Small intestine (tissue), 7 donors: ENCODE measurements around the gene SLX9. TPM values are rescaled to one million over a fixed set of nuclear protein-coding genes. Genes with fewer than 3 reads are reported as not detected.

Source experiments
- DNase-seq, 2 donors: peaks; one replicate each; pipeline versions ENCODE4 v3.0.0 to v3.0.0-alpha.2; 2013
- FAIRE-seq: peaks from 2 replicates; lab custom pipeline; 2012; peaks lifted over from hg19 to GRCh38; lab: Jason Lieb, UNC
- H3K27ac ChIP-seq, 3 donors: one replicate each; pipeline ENCODE4 v1.5.1; 2013; ENCODE audit warnings: low read length in 2 of 3, mild to moderate bottlenecking in 2 of 3, control low read depth in 1 of 3, inconsistent platforms in 1 of 3, low read depth in 1 of 3, moderate library complexity in 1 of 3
- H3K27me3 ChIP-seq, 3 donors: one replicate each; pipeline ENCODE4 v1.6.1; 2013; ENCODE audit warnings: low read length in 3 of 3, inconsistent platforms in 1 of 3; ENCODE audit not compliant: control insufficient read depth in 3 of 3, insufficient read depth in 3 of 3
- H3K36me3 ChIP-seq, 3 donors: one replicate each; pipeline ENCODE4 v1.6.1; 2013; ENCODE audit warnings: low read length in 3 of 3, inconsistent platforms in 1 of 3, low read depth in 1 of 3, mild to moderate bottlenecking in 1 of 3, moderate library complexity in 1 of 3; ENCODE audit not compliant: control insufficient read depth in 3 of 3, insufficient read depth in 2 of 3
- H3K4me1 ChIP-seq, 3 donors: one replicate each; pipeline ENCODE4 v1.6.1; 2013; ENCODE audit warnings: low read length in 2 of 3, inconsistent platforms in 1 of 3, low read depth in 1 of 3, mild to moderate bottlenecking in 1 of 3, moderate library complexity in 1 of 3; ENCODE audit not compliant: control insufficient read depth in 3 of 3, insufficient read depth in 2 of 3
- H3K4me3 ChIP-seq, 3 donors: one replicate each; pipeline ENCODE4 v1.5.1; 2013; ENCODE audit warnings: low read length in 3 of 3, control low read depth in 1 of 3, inconsistent platforms in 1 of 3, low read depth in 1 of 3, mild to moderate bottlenecking in 1 of 3, moderate library complexity in 1 of 3
- H3K9me3 ChIP-seq, 2 donors: one replicate each; pipeline ENCODE4 v1.6.1; 2013; ENCODE audit warnings: low read depth in 1 of 2, low read length in 1 of 2; ENCODE audit not compliant: control insufficient read depth in 2 of 2, insufficient read depth in 1 of 2
- WGBS, 3 donors: extraction: QIAGEN DNeasy Blood & Tissue Kit; methylation state at CpG; one replicate each; pipeline ENCODE4 v1.1.7; 2013; 5-methylcytosine and 5-hydroxymethylcytosine counted together
- polyA plus RNA-seq, 4 donors: library from polyadenylated mRNA; stranded (reverse) in 3 of 4; unstranded in 1 of 4; fragments of 200-250 nt in 3 of 4; fragments of 120-200 nt in 1 of 4; gene quantifications; one replicate each; pipeline versions ENCODE4 v1.2.1 to v1.2.3, GENCODE V29; 2013
- donor health status: healthy with polysubstance abuse.
- donor health status: control.
- donor health status: control.
- donor health status: Bipolar disorder and iron deficiency.
- donor health status: healthy.

Gene SLX9
- polyA plus RNA-seq, 4 donors = 10.7 to 31.5 (median 24.7) TPM

- DNase-seq = peak in 1 of 2 donors; percentile 82
- peaks cover 0 to 9% (median 2%) of the 10 kb centered on the region in 3 donors for H3K27me3 ChIP-seq
Observed at GRCh38 chr21:45011911-45012661, 72.3 kb downstream of the SLX9 start.

GRCh38 chr21:45012662-45013259 is 72.9 kb downstream of the SLX9 start:
- FAIRE-seq = no peak
- WGBS, 3 donors = 28 to 63% (median 48%) methylated on average over 8 to 10 of the region's 10 CpGs
- Histone ChIP-seq H3K27ac (peak overlapping the region in 1 of 3 donors; percentile 67), H3K36me3 (no peaks in the 10 kb centered on the region), H3K9me3 (peaks cover 0 to 7% of the 10 kb centered on the region in 2 donors), H3K4me3 (no peak overlapping the region), H3K4me1 (peaks cover 0 to 29% (median 0%) of the 10 kb centered on the region in 3 donors), H3K27me3 (peaks cover 0 to 13% (median 2%) of the 10 kb centered on the region in 3 donors)
- DNase-seq = peak in 1 of 2 donors; percentile 65

More at GRCh38 chr21:45011911-45012661, 72.3 kb downstream of the SLX9 start:
- no peak overlapping the region for H3K4me3 ChIP-seq
- FAIRE-seq = no peak
- no peaks in the 10 kb centered on the region for H3K36me3 ChIP-seq
- 35 to 51% (median 44%) methylated on average over 30 of the region's 30 CpGs for WGBS, 3 donors
- peaks cover 0 to 29% (median 0%) of the 10 kb centered on the region in 3 donors for H3K4me1 ChIP-seq
- H3K27ac ChIP-seq = peak overlapping the region in 1 of 3 donors; percentile 67
- peaks cover 0 to 7% of the 10 kb centered on the region in 2 donors for H3K9me3 ChIP-seq

- Histone ChIP-seq H3K4me3 (no peak overlapping the region), H3K27ac (peak overlapping the region in 1 of 3 donors; percentile 67), H3K36me3 (no peaks in the 10 kb centered on the region), H3K4me1 (peaks cover 0 to 29% (median 0%) of the 10 kb centered on the region in 3 donors), H3K27me3 (peaks cover 0 to 17% (median 2%) of the 10 kb centered on the region in 3 donors), H3K9me3 (peaks cover 0 to 6% of the 10 kb centered on the region in 2 donors)
- FAIRE-seq (no peak), DNase-seq (peak in 1 of 2 donors; percentile 78)
- WGBS, 3 donors = 33 to 67% (median 53%) methylated on average over 19 of the region's 19 CpGs
Observed at GRCh38 chr21:45013260-45013841, 73.5 kb downstream of the SLX9 start.

- Histone ChIP-seq H3K4me3 (no peak overlapping the region), H3K27me3 (peaks cover 2 to 24% (median 6%) of the 10 kb centered on the region in 3 donors), H3K27ac (no peak overlapping the region), H3K9me3 (peaks cover 0 to 2% of the 10 kb centered on the region in 2 donors), H3K4me1 (peaks cover 0 to 29% (median 0%) of the 10 kb centered on the region in 3 donors), H3K36me3 (no peaks in the 10 kb centered on the region)
- FAIRE-seq (no peak), DNase-seq (no peak)
- WGBS, 3 donors = 37 to 73% (median 53%) methylated on average over 14 of the region's 14 CpGs
Observed at GRCh38 chr21:45014747-45015468, 75.1 kb downstream of the SLX9 start.

GRCh38 chr21:45015469-45015860 is 75.6 kb downstream of the SLX9 start:
- DNase-seq = no peak

GRCh38 chr21:45016031-45016405 is 76.2 kb downstream of the SLX9 start:
- Histone ChIP-seq H3K4me1 (peaks cover 0 to 29% (median 0%) of the 10 kb centered on the region in 3 donors), H3K27ac (no peak overlapping the region), H3K36me3 (no peaks in the 10 kb centered on the region), H3K27me3 (peaks cover 2 to 27% (median 6%) of the 10 kb centered on the region in 3 donors), H3K9me3 (peaks cover 0 to 2% of the 10 kb centered on the region in 2 donors), H3K4me3 (no peak overlapping the region)
- FAIRE-seq (no peak), DNase-seq (no peak)
- 73 to 83% (median 82%) methylated on average over 7 of the region's 7 CpGs for WGBS, 3 donors

More at GRCh38 chr21:45015469-45015860, 75.6 kb downstream of the SLX9 start:
- H3K27me3 ChIP-seq = peaks cover 2 to 27% (median 6%) of the 10 kb centered on the region in 3 donors
- H3K27ac ChIP-seq = no peak overlapping the region
- WGBS, 3 donors = 74 to 81% (median 74%) methylated on average over 11 of the region's 11 CpGs
- no peak overlapping the region for H3K4me3 ChIP-seq
- H3K36me3 ChIP-seq = no peaks in the 10 kb centered on the region
- peaks cover 0 to 29% (median 0%) of the 10 kb centered on the region in 3 donors for H3K4me1 ChIP-seq
- FAIRE-seq = no peak
- H3K9me3 ChIP-seq = peaks cover 0 to 2% of the 10 kb centered on the region in 2 donors

GRCh38 chr21:45016406-45017038 is 76.7 kb downstream of the SLX9 start:
- 65 to 82% (median 73%) methylated on average over 15 of the region's 15 CpGs for WGBS, 3 donors
- FAIRE-seq (no peak), DNase-seq (no peak)
- Histone ChIP-seq H3K36me3 (no peaks in the 10 kb centered on the region), H3K4me1 (peaks cover 0 to 29% (median 0%) of the 10 kb centered on the region in 3 donors), H3K27me3 (peaks cover 2 to 23% (median 6%) of the 10 kb centered on the region in 3 donors), H3K9me3 (no peaks in the 10 kb centered on the region), H3K4me3 (no peak overlapping the region), H3K27ac (no peak overlapping the region)
